GM21423 (cell line): ENCODE measurements around the gene CCM2.

Experiments used
- ATAC-seq: cut with Tn5 transposase; IDR thresholded peaks from one replicate; pipeline ENCODE4 v1.9.1; 2021; ENCODE audit warnings: mild to moderate bottlenecking, moderate library complexity; ENCODE audit not compliant: unreplicated experiment

Gene CCM2

DNA sequence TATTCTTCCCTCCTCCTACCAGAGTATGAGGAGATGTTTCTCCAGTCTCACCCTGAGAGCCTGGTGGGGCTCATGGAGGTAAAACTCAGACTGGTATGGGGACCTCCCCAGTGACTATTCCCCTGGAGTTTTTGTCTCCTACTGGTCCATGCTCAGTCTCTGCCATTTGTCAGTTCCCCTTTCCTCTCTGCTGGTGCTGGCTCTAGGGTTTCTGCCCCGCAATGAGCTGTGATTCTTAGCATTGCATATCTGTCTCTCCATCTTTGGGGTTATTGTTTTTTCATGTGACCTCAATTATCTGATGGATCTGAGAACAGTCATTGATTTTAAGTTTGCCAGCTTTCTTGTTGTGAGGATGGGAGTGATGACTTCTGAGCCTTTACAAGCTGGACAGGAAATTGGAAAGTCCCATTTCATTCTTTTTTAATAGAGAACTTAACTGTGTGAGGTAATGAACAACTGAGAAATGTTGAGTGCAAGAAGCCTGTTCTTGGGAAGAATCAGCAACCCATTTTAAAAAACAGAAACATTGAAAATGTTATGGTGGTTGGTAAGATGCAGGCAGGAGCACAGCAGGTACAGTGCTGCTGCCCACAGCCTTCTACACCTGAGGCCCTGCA lies 61.9 kb downstream of the CCM2 start:
- no peak for ATAC-seq

DNA sequence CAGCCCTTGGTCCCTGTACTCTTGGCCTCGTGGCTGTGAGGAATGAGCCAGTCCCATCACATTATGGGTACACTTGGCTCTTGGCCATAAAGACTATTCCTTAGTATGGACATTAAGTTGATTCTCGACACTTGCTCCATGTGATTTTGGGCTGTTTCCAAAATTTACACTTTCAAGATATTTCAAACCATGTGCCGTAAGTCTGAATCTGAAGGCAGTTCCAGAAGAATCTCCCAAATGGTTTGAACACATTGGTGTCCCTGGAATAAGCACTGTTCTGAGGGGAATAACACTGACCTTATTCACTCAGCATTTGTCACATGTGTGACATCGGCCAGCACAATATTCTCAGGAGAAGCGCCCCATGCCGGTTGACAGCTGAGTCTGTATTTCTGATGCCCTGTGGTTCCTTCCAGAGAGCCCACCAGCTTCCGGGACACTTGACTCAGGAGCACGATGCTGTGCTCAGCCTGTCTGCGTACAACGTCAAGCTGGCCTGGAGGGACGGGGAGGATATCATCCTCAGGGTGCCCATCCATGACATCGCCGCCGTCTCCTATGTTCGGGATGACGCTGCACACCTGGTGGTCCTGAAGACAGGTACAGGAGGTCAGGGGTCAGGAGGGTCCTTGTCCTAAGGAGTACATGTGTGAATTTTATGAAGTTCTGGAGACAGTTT lies 64.2 kb downstream of the CCM2 start:
- ATAC-seq = no peak

GRCh38 chr7:45065031-45065995 lies 65.3 kb downstream of the CCM2 start:
- ATAC-seq = no peak

- no peak for ATAC-seq
These were observed 66.4 kb downstream of the CCM2 start for GRCh38 chr7:45066409-45066808.

- ATAC-seq = no peak
These were observed 67.6 kb downstream of the CCM2 start for GRCh38 chr7:45067582-45067981.

GRCh38 chr7:45068236-45069023 lies 68.4 kb downstream of the CCM2 start:
- no peak for ATAC-seq

GRCh38 chr7:45069444-45070253 lies 69.6 kb downstream of the CCM2 start:
- ATAC-seq = no peak

GRCh38 chr7:45070254-45070642 lies 70.2 kb downstream of the CCM2 start:
- ATAC-seq = no peak

- ATAC-seq = no peak
These were observed 71.5 kb downstream of the CCM2 start for GRCh38 chr7:45071528-45071927.

GRCh38 chr7:45072131-45073030 lies 72.4 kb downstream of the CCM2 start:
- no peak for ATAC-seq

GRCh38 chr7:45073031-45073785 lies 73.2 kb downstream of the CCM2 start:
- no peak for ATAC-seq

GRCh38 chr7:45073786-45074527 lies 74.0 kb downstream of the CCM2 start:
- ATAC-seq = no peak

GRCh38 chr7:45074528-45075354 lies 74.7 kb downstream of the CCM2 start:
- ATAC-seq = no peak

GRCh38 chr7:45075355-45075644 lies 75.3 kb downstream of the CCM2 start:
- no peak for ATAC-seq

DNA sequence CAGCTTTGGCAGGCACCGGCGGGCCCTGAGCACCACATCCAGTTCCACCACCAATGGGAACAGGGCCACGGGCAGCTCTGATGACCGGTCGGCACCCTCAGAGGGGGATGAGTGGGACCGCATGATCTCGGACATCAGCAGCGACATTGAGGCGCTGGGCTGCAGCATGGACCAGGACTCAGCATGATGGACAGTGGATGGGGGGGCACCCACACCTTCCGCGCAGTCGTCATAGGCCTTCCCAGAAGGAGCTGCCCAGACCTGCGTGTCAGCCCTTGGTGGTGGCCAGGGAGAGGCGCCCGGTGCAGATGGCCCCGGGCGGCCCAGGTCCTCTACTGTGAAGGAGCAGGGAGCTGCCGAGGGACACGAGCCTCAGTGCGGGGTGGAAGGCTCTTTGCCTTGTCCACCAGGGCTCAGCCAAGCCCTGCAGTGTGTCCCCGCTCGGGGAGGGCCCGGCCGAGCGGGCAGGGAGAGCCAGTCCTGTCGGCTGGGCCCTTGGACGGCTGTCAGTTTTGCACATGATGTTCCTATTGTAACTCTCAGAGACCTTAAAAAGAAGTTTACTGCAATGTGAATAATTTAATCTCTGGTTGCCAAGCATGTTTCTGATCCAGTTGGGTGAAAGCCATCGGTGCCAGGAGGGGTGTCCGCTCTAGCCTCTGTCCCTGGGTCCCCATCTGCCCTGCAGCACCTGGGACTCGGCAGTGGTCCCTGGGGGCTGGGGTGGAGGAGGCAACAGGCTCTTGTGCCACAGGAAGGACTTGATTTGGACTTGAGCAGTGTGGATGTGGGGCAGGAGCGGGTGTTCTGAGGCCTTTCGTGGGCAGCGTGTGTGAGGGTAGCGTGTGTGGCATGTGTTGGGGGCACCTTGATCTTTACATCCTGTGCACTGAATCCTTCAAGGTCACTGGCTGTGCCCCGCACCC lies 76.1 kb downstream of the CCM2 start:
- no peak for ATAC-seq

DNA sequence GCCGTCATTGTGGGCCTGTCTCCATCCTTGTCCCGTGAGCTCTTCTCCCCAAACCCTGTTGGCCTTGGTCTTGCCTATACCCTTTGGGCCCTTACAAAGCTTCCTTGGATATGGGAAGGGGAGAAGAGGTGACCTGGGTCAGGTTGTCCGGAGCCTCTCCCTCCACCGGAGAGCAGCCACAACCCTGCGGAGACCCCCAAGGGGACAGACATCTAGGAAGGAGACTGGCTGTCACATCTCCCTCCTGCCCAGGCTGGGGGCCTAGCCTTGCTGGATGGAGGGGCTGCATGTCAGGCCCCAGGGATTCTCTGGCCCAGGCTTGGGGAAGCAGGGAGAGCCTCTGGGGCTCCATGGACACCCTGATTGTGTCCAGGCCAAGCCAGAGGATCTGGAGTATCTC lies 76.9 kb downstream of the CCM2 start:
- no peak for ATAC-seq
